ENCODE measurements around the gene ATP6V0B.

- TF ChIP-seq CTCF (conservative IDR thresholded peaks at IDR 0.05; ENCODE audit: low read depth in 2 of 2) = no peak
- TF ChIP-seq, protein P1, sequence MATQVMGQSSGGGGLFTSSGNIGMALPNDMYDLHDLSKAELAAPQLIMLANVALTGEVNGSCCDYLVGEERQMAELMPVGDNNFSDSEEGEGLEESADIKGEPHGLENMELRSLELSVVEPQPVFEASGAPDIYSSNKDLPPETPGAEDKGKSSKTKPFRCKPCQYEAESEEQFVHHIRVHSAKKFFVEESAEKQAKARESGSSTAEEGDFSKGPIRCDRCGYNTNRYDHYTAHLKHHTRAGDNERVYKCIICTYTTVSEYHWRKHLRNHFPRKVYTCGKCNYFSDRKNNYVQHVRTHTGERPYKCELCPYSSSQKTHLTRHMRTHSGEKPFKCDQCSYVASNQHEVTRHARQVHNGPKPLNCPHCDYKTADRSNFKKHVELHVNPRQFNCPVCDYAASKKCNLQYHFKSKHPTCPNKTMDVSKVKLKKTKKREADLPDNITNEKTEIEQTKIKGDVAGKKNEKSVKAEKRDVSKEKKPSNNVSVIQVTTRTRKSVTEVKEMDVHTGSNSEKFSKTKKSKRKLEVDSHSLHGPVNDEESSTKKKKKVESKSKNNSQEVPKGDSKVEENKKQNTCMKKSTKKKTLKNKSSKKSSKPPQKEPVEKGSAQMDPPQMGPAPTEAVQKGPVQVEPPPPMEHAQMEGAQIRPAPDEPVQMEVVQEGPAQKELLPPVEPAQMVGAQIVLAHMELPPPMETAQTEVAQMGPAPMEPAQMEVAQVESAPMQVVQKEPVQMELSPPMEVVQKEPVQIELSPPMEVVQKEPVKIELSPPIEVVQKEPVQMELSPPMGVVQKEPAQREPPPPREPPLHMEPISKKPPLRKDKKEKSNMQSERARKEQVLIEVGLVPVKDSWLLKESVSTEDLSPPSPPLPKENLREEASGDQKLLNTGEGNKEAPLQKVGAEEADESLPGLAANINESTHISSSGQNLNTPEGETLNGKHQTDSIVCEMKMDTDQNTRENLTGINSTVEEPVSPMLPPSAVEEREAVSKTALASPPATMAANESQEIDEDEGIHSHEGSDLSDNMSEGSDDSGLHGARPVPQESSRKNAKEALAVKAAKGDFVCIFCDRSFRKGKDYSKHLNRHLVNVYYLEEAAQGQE (IDR thresholded peaks at IDR 0.05; ENCODE audit: unreplicated experiment) = no peak
- TF ChIP-seq EZH2phosphoT487 (IDR thresholded peaks at IDR 0.05; ENCODE audit: unreplicated experiment) = no peak
- TF ChIP-seq POLR2AphosphoS5 (IDR thresholded peaks at IDR 0.05; ENCODE audit: low read depth) = no peak
- no peak for TF ChIP-seq EZH2 (IDR thresholded peaks at IDR 0.05; ENCODE audit: low read depth, unreplicated experiment)
- TF ChIP-seq STAT1 (IDR thresholded peaks at IDR 0.05; ENCODE audit: unreplicated experiment) = no peak
- no peak for TF ChIP-seq ZNF114 (CRISPR knock-in tag; IDR thresholded peaks at IDR 0.05)
- no peak for TF ChIP-seq CREB1 (CRISPR knock-in tag; IDR thresholded peaks at IDR 0.05; ENCODE audit: low read depth)
- no peak for TF ChIP-seq JUNB (IDR thresholded peaks at IDR 0.05; ENCODE audit: unreplicated experiment)
- TF ChIP-seq, protein P2, sequence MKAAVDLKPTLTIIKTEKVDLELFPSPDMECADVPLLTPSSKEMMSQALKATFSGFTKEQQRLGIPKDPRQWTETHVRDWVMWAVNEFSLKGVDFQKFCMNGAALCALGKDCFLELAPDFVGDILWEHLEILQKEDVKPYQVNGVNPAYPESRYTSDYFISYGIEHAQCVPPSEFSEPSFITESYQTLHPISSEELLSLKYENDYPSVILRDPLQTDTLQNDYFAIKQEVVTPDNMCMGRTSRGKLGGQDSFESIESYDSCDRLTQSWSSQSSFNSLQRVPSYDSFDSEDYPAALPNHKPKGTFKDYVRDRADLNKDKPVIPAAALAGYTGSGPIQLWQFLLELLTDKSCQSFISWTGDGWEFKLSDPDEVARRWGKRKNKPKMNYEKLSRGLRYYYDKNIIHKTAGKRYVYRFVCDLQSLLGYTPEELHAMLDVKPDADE (IDR thresholded peaks at IDR 0.05) = no peak
- no peak for TF ChIP-seq NANOG (IDR thresholded peaks at IDR 0.05; ENCODE audit: borderline replicate concordance)
- TF ChIP-seq ZNF331 (CRISPR knock-in tag; IDR thresholded peaks at IDR 0.05; ENCODE audit: low read depth) = no peak
These were observed 25.1 kb upstream of the ATP6V0B start for GRCh38 chr1:43949678-43950077.
